ENCODE results near the gene LARGE1. TPM values are rescaled to one million over a fixed set of nuclear protein-coding genes. Genes with fewer than 3 reads are reported as not detected.

LARGE1 gene
- polyA plus RNA-seq, 3 donors: 24.5 to 27.2 (median 26.6) TPM

- no peak for DNase-seq (ENCODE audit: low read depth in 3 of 3, low spot score in 2 of 3)
Observed at GRCh38 chr22:33513388-33514338, 406.6 kb downstream of the LARGE1 start.

GRCh38 chr22:33512908-33513307 lies 407.4 kb downstream of the LARGE1 start:
- no peak for DNase-seq (ENCODE audit: low read depth in 3 of 3, low spot score in 2 of 3)

- DNase-seq (ENCODE audit: low read depth in 3 of 3, low spot score in 2 of 3): no peak
Observed at GRCh38 chr22:33510429-33510904, 409.8 kb downstream of the LARGE1 start.

- no peak for DNase-seq (ENCODE audit: low read depth in 3 of 3, low spot score in 2 of 3)
Observed at GRCh38 chr22:33504941-33505625, 415.2 kb downstream of the LARGE1 start.

GRCh38 chr22:33496112-33496511 lies 424.2 kb downstream of the LARGE1 start:
- DNase-seq (ENCODE audit: low read depth in 3 of 3, low spot score in 2 of 3): no peak

- DNase-seq (ENCODE audit: low read depth in 3 of 3, low spot score in 2 of 3): no peak
Observed at GRCh38 chr22:33493476-33494205, 426.6 kb downstream of the LARGE1 start.

GRCh38 chr22:33492210-33492651 lies 428.0 kb downstream of the LARGE1 start:
- no peak for DNase-seq (ENCODE audit: low read depth in 3 of 3, low spot score in 2 of 3)

- DNase-seq (ENCODE audit: low read depth in 3 of 3, low spot score in 2 of 3): no peak
Observed at GRCh38 chr22:33487041-33487716, 433.1 kb downstream of the LARGE1 start.

GRCh38 chr22:33481550-33481949 lies 438.7 kb downstream of the LARGE1 start:
- DNase-seq (ENCODE audit: low read depth in 3 of 3, low spot score in 2 of 3): no peak

- no peak for DNase-seq (ENCODE audit: low read depth in 3 of 3, low spot score in 2 of 3)
Observed at GRCh38 chr22:33477120-33478111, 442.9 kb downstream of the LARGE1 start.

- no peak for DNase-seq (ENCODE audit: low read depth in 3 of 3, low spot score in 2 of 3)
Observed at GRCh38 chr22:33476716-33477115, 443.6 kb downstream of the LARGE1 start.

- DNase-seq (ENCODE audit: low read depth in 3 of 3, low spot score in 2 of 3): no peak
Observed at GRCh38 chr22:33476206-33476605, 444.1 kb downstream of the LARGE1 start.

- no peak for DNase-seq (ENCODE audit: low read depth in 3 of 3, low spot score in 2 of 3)
Observed at GRCh38 chr22:33474587-33474986, 445.7 kb downstream of the LARGE1 start.

GRCh38 chr22:33472462-33473344 lies 447.6 kb downstream of the LARGE1 start:
- no peak for DNase-seq (ENCODE audit: low read depth in 3 of 3, low spot score in 2 of 3)

- DNase-seq (ENCODE audit: low read depth in 3 of 3, low spot score in 2 of 3): no peak
Observed at GRCh38 chr22:33470456-33470855, 449.8 kb downstream of the LARGE1 start.

GRCh38 chr22:33467620-33468095 lies 452.6 kb downstream of the LARGE1 start:
- DNase-seq (ENCODE audit: low read depth in 3 of 3, low spot score in 2 of 3): no peak

GRCh38 chr22:33467080-33467479 lies 453.2 kb downstream of the LARGE1 start:
- no peak for DNase-seq (ENCODE audit: low read depth in 3 of 3, low spot score in 2 of 3)

GRCh38 chr22:33465554-33465953 lies 454.7 kb downstream of the LARGE1 start:
- no peak for DNase-seq (ENCODE audit: low read depth in 3 of 3, low spot score in 2 of 3)
